HepG2 (cell line): ENCODE results near the gene ANLN. TPM values are rescaled to one million over a fixed set of nuclear protein-coding genes. Genes with fewer than 3 reads are reported as not detected.
"Not testable (repeated sequence)": the region's sequence is repeated elsewhere in the genome, so short reads cannot be mapped to it uniquely, and the experiment has no call there.

Experiments used
- ATAC-seq: fragments of 200-7000 bp; cut with Tn5 transposase; 3 replicates; pipeline ENCODE4 v1.9.1; 2020; ENCODE audit warnings: mild to moderate bottlenecking, moderate library complexity
- BruUV-seq: library from RNA; stranded (reverse); fragments of 400-500 nt; replicated peaks from 2 replicates; lab custom pipeline; 2021; lab: Mats Ljungman, UMichigan
- CTCF ChIA-PET: fragments of 300-600 bp; formaldehyde crosslinking; extraction: SDS; loops from one replicate; lab custom pipeline; 2021; ENCODE audit warnings: low total read pairs, inconsistent platforms, low intra/inter-chr PET ratio; lab: Yijun Ruan, JAX
- POLR2A ChIA-PET: fragments of 350-600 bp; sonication (Branson Sonifier 250); formaldehyde crosslinking; loops from one replicate; lab custom pipeline; 2020; ENCODE audit warnings: antibody characterized with exemption, inconsistent platforms; lab: Yijun Ruan, JAX
- DNase-seq: peaks from one replicate; pipeline ENCODE4 v3.0.0-alpha.2; 2015; ENCODE audit warnings: low spot score
- FAIRE-seq: peaks from 3 replicates; lab custom pipeline; 2011; peaks lifted over from hg19 to GRCh38; lab: Jason Lieb, UNC
- H2AFZ ChIP-seq: one replicate; pipeline ENCODE4 v1.6.1; 2011; ENCODE audit warnings: low read length, inconsistent platforms
- H3K27ac ChIP-seq: fragments of 300-600 bp; 3 replicates; pipeline ENCODE4 v1.8.0; 2011; ENCODE audit warnings: mixed run types, mild to moderate bottlenecking, mixed read lengths, low read length, inconsistent platforms; ENCODE audit not compliant: insufficient read depth; ENCODE audit errors: extremely low read length
- H3K27me3 ChIP-seq, 2 experiments: fragments of 200-600 bp in 1 of 2; 2 replicates in 1 of 2; 3 replicates in 1 of 2; pipeline versions ENCODE4 v1.6.0 to v1.8.0; 2011; ENCODE audit warnings: low read length in 2 of 2, mild to moderate bottlenecking in 2 of 2, moderate library complexity in 2 of 2, inconsistent platforms in 1 of 2; ENCODE audit not compliant: insufficient read depth in 2 of 2, control insufficient read depth in 1 of 2
- H3K36me3 ChIP-seq, 2 experiments: fragments of 200-600 bp in 1 of 2; replicated peaks in 1 of 2; 2 replicates in 1 of 2; 3 replicates in 1 of 2; pipeline versions ENCODE4 v1.5.1 to v1.8.0; 2011; ENCODE audit warnings: low read length in 2 of 2, inconsistent platforms in 1 of 2; ENCODE audit not compliant: insufficient read depth in 2 of 2, control insufficient read depth in 1 of 2
- H3K4me1 ChIP-seq: 2 replicates; pipeline ENCODE4 v1.5.1; 2012; ENCODE audit warnings: low read length, inconsistent platforms; ENCODE audit not compliant: insufficient read depth
- H3K4me2 ChIP-seq: 2 replicates; pipeline ENCODE4 v1.6.0; 2011; ENCODE audit warnings: low read depth, low read length, inconsistent platforms
- H3K4me3 ChIP-seq, 3 experiments: fragments of 200-600 bp in 1 of 3; sonication (generic), shearing (Covaris generic) in 1 of 3; replicated peaks in 1 of 3; 2 replicates each; pipeline ENCODE4 v1.5.1; 2011 to 2016; ENCODE audit warnings: low read length in 3 of 3, inconsistent platforms in 2 of 3, low read depth in 2 of 3, mild to moderate bottlenecking in 2 of 3, control low read depth in 1 of 3, mixed read lengths in 1 of 3; ENCODE audit not compliant: insufficient read depth in 1 of 3
- H3K79me2 ChIP-seq: one replicate; pipeline ENCODE4 v1.6.1; 2011; ENCODE audit warnings: low read length, inconsistent platforms; ENCODE audit not compliant: insufficient read depth
- H3K9ac ChIP-seq: 2 replicates; pipeline ENCODE4 v1.6.0; 2011; ENCODE audit warnings: mild to moderate bottlenecking, low read depth, low read length, inconsistent platforms; ENCODE audit not compliant: insufficient read depth
- H3K9me3 ChIP-seq: 2 replicates; pipeline ENCODE4 v1.5.1; 2012; ENCODE audit warnings: mild to moderate bottlenecking, low read length
- H4K20me1 ChIP-seq: 2 replicates; pipeline ENCODE4 v1.6.0; 2011; ENCODE audit warnings: inconsistent platforms, mild to moderate bottlenecking, low read length, moderate library complexity; ENCODE audit not compliant: insufficient read depth
- ASH2L ChIP-seq: fragments of 300-600, 200-600 bp; sonication (generic); IDR thresholded peaks from 2 replicates; pipeline ENCODE4 v1.7.0; 2017; ENCODE audit warnings: low read depth, mild to moderate bottlenecking, moderate library complexity, mixed read lengths, low read length; ENCODE audit not compliant: insufficient read length
- ATF7 ChIP-seq, 2 experiments: fragments of 450-650 bp in 1 of 2; sonication (generic) in 1 of 2; formaldehyde crosslinking in 1 of 2; IDR thresholded peaks; 2 replicates each; pipeline versions ENCODE4 v1.4.0 to v1.6.1; 2016 to 2020; ENCODE audit warnings: antibody characterized with exemption in 1 of 2, mild to moderate bottlenecking in 1 of 2, missing genetic modification reagents in 1 of 2
- GPN1 ChIP-seq: sonication (generic); formaldehyde crosslinking; IDR thresholded peaks from 2 replicates; pipeline ENCODE4 v1.5.1; 2020; ENCODE audit warnings: missing genetic modification reagents, borderline replicate concordance
- MXD1 ChIP-seq: sonication (generic); formaldehyde crosslinking; IDR thresholded peaks from 2 replicates; pipeline ENCODE4 v1.4.0; 2020; ENCODE audit warnings: mild to moderate bottlenecking, missing genetic modification reagents
- RBFOX2 ChIP-seq: fragments of 200-400 bp; formaldehyde crosslinking; IDR thresholded peaks from 2 replicates; pipeline ENCODE4 v1.6.1; 2017; ENCODE audit warnings: low read depth, mild to moderate bottlenecking, low read length
- SMARCC2 ChIP-seq: fragments of 450-650 bp; IDR thresholded peaks from 2 replicates; pipeline ENCODE4 v1.6.1; 2017; ENCODE audit warnings: antibody characterized with exemption, mild to moderate bottlenecking
- ZBTB25 ChIP-seq: IDR thresholded peaks from 2 replicates; pipeline ENCODE4 v1.6.1; 2018; ENCODE audit warnings: missing genetic modification reagents
- ZFY ChIP-seq: sonication (generic); formaldehyde crosslinking; IDR thresholded peaks from 2 replicates; pipeline ENCODE4 v1.4.0; 2020; ENCODE audit warnings: missing genetic modification reagents
- ZKSCAN1 ChIP-seq: fragments of 150-350 bp; IDR thresholded peaks from 2 replicates; pipeline ENCODE4 v1.6.1; 2014; ENCODE audit warnings: low read length
- ZNF24 ChIP-seq: fragments of 450-650 bp; IDR thresholded peaks from 2 replicates; pipeline ENCODE4 v1.6.1; 2017; ENCODE audit warnings: antibody characterized with exemption, mild to moderate bottlenecking
- ZNF776 ChIP-seq: sonication (generic); formaldehyde crosslinking; IDR thresholded peaks from 2 replicates; pipeline ENCODE4 v1.4.0; 2020; ENCODE audit warnings: mild to moderate bottlenecking, missing genetic modification reagents
- WGBS: methylation state at CpG from one replicate; pipeline ENCODE4 v1.1.6; 2017; ENCODE audit warnings: low lambda C conversion rate; 5-methylcytosine and 5-hydroxymethylcytosine counted together
- in situ Hi-C: cut with HindIII; loops from 2 replicates; pipeline ENCODE4 v1.10.0; 2017; ENCODE audit warnings: low pct_unique_long_range_greater_than_20kb; ENCODE audit not compliant: extremely low pct_ligation_motif_present
- intact Hi-C: fragments of 100-400 bp; cut with micrococcal nuclease; formaldehyde crosslinking; loops from one replicate; pipeline ENCODE4 v1.10.0; 2022; ENCODE audit not compliant: unreplicated experiment
- polyA plus RNA-seq, 8 experiments: library from polyadenylated mRNA; depleted of rRNA in 3 of 8; stranded (reverse) in 7 of 8; unstranded in 1 of 8; fragments of >200 nt; fragmentation: Illumina TruSeq in 4 of 8; extraction: Trizol in 4 of 8; gene quantifications; 2 replicates each; pipeline versions ENCODE4 v1.2.1 to v1.2.3, GENCODE V29; 2011 to 2016; ENCODE audit warnings: low read depth in 4 of 8, missing spikeins in 1 of 8, mixed read lengths in 1 of 8; ENCODE audit not compliant: insufficient read depth in 1 of 8
- total RNA-seq, 5 experiments: library from RNA; depleted of rRNA; stranded (reverse); fragments of >200 nt; fragmentation: Illumina TruSeq; extraction: Trizol; gene quantifications; 2 replicates each; pipeline ENCODE4 v1.2.3, GENCODE V29; 2016; ENCODE audit warnings: low read depth in 1 of 5

Gene ANLN
- total and polyA plus RNA-seq, 2 of the 13 experiments (the other 11 are each of a cell fraction or from before 2014, with no cell fraction given) = 20.0 to 72.0 TPM

- TF ChIP-seq ZBTB25 (CRISPR knock-in tag) (no peak), ZNF24 (no peak), ASH2L (no peak), ZFY (no peak)
Observed at GRCh38 chr7:36475381-36475780, 85.7 kb downstream of the ANLN start (continued).

GRCh38 chr7:36478745-36479144 lies 89.1 kb downstream of the ANLN start:
- no peaks in the 10 kb centered on the region for H4K20me1 ChIP-seq
- CTCF ChIA-PET = no interaction called here
- H3K4me2 ChIP-seq = no peak overlapping the region
- no peak for FAIRE-seq
- no peak overlapping the region for H3K9ac ChIP-seq
- H3K36me3 ChIP-seq = no peaks in the 10 kb centered on the region
- H3K9me3 ChIP-seq = no peaks in the 10 kb centered on the region
- intact Hi-C loops (no loop called here), in situ Hi-C loops (no loop called here)
- H3K79me2 ChIP-seq = no peaks in the 10 kb centered on the region
- no peak overlapping the region for H2AFZ ChIP-seq
- H3K4me3 ChIP-seq = no peak overlapping the region
- POLR2A ChIA-PET = no interaction called here
- no peak for DNase-seq
- 9% methylated on average over 2 of the region's 2 CpGs for WGBS
- no peaks in the 10 kb centered on the region for H3K4me1 ChIP-seq
- ATAC-seq = no peak
- BruUV-seq = no TSS peak
- H3K27ac ChIP-seq = no peak overlapping the region
- H3K27me3 ChIP-seq = no peaks in the 10 kb centered on the region
- TF ChIP-seq GPN1 (CRISPR knock-in tag) = no peak
- no peak for TF ChIP-seq ZKSCAN1
- TF ChIP-seq MXD1 (CRISPR knock-in tag) = no peak
- no peak for TF ChIP-seq RBFOX2
- peak; percentile 72 for TF ChIP-seq ATF7 (IDR thresholded peaks at IDR 0.05)
- no peak for TF ChIP-seq ATF7 (CRISPR knock-in tag; IDR thresholded peaks at IDR 0.05)
- no peak for TF ChIP-seq SMARCC2
- TF ChIP-seq ZNF776 (CRISPR knock-in tag) = no peak

- in situ Hi-C loops, H3K4me1 ChIP-seq, ATAC-seq, H3K4me3 ChIP-seq, H3K27ac ChIP-seq, FAIRE-seq, H3K36me3 ChIP-seq, H3K9ac ChIP-seq, DNase-seq, H4K20me1 ChIP-seq, intact Hi-C loops, H3K9me3 ChIP-seq, H3K4me2 ChIP-seq, H2AFZ ChIP-seq, H3K79me2 ChIP-seq, POLR2A ChIA-PET, BruUV-seq, H3K27me3 ChIP-seq: not testable (repeated sequence)
- CTCF ChIA-PET = interaction anchor here (1.4 kb wide), 1 partner anchor 718 kb away, joined by 3 read pairs; no protein-coding TSS in a partner anchor
- 13% methylated on average over 4 of the region's 4 CpGs for WGBS
Observed at GRCh38 chr7:36483853-36484252, 94.2 kb downstream of the ANLN start.
